NCI-H526 treated with DMSO at 0.1 percent for 48 hours (cell line): ENCODE results near the gene GNAL.

ENCODE experiments used
- DNase-seq: peaks from one replicate; lab custom pipeline; 2025; lab: John Stamatoyannopoulos, UW

The GNAL gene

DNA sequence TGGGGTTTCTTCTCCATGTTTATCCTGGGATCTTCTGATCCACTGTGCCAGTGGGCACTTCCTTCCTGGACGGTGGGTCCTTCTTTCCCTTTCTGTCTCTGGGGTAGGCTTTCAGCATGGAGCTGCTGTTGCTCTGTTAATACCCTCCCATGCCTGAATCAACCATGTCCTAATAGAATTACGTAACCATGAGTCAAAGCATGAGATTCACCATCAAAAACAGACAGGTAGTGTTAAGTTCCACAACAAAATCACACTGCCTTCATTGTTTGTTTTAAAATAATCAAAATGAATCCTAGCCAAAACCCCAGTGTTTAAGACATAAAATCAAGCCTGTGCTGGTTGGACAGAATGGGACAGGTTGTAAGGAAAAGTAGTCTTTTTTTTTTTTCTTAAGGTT is 37.5 kb downstream of the GNAL start:
- no peak for DNase-seq

DNA sequence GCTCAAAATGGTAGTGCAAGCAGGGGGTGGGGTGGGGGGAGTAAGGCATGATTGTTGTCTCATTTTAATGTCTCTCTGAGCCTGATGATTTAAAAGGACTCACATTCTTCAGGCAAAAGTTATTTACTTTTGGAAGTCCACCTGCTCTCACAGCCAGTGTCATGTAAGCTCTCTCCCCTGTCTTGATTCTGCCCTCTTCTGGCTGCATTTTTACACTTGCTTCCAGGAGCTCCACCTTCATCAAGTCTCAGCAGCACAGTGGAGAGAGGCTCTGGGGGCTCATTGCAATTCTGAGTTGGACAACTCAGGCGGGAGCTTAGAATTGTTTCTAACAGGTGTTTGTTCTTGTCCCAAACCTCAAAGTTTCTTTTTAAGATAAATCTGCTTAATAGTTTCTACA is 39.2 kb downstream of the GNAL start:
- no peak for DNase-seq

DNA sequence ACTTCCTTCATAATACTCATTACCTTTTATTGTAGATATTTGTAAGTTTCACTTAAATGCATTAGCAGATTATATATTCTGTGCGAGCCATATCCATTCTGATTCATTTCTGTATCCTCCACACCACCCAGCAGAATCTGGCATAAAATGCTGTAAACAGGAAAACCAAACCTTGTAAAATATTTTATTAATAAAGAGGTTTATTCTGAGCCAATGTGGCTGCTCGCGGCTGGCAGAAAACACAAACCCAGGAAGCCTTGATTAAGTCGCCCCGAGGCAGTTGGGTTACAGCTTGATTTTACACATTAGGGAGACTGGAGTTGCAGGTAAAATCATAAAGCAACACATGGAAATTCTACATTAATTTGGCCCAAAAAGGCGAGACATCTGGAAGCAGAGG is 40.5 kb downstream of the GNAL start:
- DNase-seq: no peak

DNA sequence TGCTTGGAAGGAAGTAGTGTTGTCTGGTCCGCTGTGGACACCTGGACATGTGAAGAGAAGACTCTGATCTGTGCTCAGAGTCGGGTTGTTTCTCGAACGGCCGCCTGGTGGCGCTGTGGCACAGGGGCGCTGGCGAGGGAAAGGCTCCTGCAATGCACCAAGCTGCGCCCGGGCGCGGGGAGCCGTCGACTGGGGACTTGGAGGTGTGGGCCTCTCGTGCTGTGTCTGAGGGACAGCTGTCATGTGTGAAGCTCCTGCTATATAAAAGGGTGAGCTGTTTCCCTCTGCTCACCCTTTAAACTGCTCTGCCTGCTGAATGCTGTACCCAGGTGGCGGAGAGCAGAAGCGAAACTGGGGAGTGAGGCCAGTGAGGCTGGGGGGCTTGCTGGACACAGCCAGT is 44.0 kb downstream of the GNAL start:
- DNase-seq: no peak

- no peak for DNase-seq
Measured at GRCh38 chr18:11736656-11737055, 47.6 kb downstream of the GNAL start.

DNA sequence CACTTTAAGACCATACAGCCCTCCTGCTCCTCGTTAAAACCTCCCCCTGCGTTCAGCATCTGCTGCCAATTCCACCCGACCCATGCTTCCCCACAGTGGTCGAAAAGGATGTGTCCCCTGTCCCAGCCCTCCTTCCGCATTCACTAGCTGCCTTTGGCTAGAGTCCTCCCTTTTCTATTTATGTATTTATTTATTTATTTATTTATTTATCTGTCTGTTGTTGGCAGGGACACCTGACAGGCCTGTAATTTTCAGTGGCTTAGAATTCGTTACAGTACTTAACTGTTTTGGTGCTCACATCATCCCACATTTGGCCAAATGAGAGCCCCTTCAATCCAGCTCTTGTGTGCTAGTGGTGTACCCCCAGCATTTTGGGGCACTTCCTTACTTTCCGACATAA is 50.8 kb downstream of the GNAL start:
- DNase-seq: no peak

- no peak for DNase-seq
Measured at GRCh38 chr18:11740461-11740860, 51.4 kb downstream of the GNAL start.

GRCh38 chr18:11741505-11742145 is 52.6 kb downstream of the GNAL start:
- no peak for DNase-seq

DNA sequence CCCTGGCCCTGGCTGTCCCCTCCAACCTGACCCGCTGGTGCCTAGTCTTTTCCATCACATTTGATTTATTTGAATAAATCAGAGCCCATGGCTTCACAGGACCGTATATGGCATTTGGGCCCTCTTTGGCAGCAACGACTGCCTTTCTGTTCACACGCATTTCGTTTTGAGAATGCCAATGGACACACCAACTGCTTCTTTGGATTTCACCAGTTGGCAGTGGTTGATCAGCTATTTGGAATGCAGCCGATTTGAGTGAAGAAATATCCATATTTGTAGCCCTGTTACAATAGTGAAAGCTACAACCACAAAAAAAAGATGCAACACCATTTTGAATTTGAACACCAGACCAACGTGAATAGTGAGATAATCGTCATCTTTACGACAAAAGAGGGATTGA is 56.5 kb downstream of the GNAL start:
- DNase-seq: no peak

DNA sequence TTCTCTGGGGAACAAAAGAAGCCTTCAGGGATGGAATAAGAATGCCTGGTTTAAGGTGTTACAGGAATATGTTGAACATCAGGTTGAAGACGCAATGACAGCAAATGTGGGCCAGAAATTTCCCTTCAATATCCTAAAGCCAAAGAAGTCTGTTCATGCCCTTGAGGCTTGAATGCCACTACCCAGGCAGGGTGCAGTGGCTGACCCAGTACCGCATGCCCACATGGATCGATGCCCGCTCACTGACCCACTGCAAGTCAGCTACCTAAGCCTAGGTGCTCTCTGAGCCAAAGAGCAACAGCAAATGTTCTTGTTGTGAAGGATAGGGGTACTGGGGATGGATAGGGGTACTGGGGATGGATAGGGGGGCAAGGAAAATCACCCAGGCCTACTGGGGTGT is 58.2 kb downstream of the GNAL start:
- no peak for DNase-seq

- DNase-seq: no peak
Measured at GRCh38 chr18:11747731-11748130, 58.7 kb downstream of the GNAL start.

DNA sequence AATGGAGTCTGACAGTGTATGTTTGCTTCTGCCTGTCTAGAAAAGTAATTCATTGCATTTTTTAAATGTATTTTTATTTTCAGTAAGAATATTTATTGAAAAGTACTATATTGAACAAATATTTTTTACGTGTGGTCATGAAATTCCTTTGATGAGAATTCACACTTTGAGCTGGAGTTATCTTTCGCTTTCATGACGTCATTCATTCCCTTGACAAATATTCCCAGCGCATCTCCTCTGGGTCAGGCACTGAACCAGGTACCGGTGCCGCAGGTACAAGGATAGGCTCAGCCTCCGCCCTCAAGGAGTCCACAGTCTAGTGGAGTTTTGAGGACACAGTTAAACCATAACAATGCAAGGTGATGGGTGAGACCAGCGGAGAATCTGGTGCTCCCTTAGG is 60.2 kb downstream of the GNAL start:
- DNase-seq: no peak

- no peak for DNase-seq
Measured at GRCh38 chr18:11750171-11750570, 61.1 kb downstream of the GNAL start.

GRCh38 chr18:11750581-11751310 is 61.7 kb downstream of the GNAL start:
- DNase-seq: no peak

DNA sequence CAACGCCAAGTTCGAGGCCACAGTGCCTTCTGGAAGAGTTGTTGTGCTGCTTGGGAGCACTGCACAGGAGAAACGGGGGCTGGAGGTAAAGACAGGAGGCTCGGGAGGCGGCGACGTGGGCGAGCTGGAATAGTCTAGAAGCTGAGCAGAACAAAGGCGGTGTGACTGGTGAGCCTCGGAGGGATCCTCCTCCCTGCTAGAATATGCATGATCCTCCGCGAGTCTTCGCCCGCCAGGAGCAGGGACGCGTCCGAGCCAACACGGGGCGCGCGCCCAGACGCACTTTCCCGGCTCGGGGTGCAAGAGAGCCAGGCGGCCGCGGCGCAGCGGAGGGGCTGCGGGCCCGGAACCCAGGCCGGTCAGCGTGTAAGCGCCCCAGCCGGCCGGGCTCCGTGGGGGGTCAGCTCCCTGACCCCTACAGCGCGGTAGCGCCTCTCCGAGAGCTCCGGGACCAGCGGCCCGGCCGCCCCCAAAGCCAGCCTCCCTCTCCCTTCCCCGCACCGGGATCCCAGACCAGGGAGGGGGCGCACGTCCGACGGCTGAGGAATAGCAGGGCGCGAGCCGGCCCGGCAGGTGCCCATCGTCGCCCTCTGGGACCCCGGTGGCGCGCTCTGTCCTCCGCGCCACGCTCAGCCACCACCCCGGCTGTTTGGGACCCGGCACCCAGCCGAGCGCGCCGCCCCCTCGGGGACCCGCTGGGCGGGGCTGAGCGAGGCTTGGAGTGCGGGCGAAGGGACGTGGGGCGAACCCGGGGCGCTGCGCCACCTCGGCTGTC is 62.5 kb downstream of the GNAL start:
- no peak for DNase-seq

DNA sequence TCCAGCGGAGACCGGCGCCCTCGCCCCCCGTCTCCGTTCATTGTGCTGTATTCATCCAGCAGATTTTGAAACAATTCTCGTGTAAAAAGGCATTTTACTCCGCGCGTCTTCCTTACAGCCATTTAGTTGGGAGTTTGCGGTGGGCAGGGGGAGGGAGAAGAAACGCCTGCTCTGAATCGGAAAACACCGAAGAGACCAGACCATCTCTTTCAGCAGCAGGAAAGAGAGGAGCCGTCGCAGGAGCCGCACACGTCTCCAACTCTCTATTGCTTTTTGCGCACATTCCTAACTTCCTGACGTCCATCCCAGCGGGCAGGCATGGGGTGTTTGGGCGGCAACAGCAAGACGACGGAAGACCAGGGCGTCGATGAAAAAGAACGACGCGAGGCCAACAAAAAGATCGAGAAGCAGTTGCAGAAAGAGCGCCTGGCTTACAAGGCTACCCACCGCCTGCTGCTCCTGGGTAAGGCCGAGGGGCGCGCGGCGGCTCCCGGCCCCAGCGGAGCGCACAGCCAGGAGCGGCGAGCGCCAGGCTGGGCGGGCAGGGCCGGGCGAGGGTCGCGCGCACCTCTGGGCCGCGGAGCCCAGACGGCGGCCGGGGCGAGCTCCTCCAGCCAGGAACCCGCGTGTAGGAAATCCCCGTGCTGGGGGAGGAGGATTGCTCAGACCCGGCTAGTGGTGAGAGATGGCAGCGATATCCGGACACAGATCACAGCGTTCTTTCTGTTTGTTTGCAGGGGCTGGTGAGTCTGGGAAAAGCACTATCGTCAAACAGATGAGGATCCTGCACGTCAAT is 63.2 kb downstream of the GNAL start:
- DNase-seq: no peak

DNA sequence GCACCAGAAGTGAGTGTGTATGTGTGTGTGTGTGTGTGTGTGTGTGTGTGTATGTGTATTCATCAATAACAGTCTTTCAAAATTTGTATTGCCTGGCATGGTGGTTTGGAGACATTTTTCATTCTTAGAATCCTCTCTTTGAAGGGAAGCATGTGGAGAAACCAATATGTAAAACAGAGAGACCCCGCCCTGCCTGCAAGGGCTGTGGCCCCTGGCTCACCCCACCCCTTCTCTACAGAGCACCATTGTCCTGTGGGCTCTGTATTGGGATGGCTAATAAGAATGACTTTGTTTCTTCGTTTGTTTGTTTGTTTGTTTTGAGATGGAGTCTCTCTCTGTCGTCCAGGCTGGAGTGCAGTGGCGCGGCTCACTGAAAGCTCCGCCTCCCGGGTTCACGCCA is 65.9 kb downstream of the GNAL start:
- no peak for DNase-seq

- DNase-seq: no peak
Measured at GRCh38 chr18:11757084-11757590, 68.1 kb downstream of the GNAL start.

DNA sequence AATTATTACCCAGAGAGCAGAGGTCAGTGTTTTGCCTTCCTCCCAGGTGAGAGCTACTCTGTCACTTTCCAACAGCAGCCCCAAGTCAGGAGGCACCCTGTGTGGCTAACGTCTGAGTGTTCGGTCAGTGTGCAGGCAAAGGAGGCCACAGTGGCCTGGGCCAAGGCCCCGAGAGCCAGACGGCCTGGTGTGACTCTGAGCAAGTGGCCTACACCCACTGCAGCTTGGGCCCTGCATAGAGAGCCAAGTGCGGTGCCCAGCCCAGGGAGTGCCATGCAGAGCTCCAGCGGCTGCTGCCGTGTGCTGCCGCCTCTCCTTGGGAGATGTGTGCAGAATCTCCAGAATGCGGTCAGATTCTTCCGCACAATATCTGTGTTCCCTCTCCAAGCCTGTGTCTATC is 70.4 kb downstream of the GNAL start:
- no peak for DNase-seq

- DNase-seq: no peak
Measured at GRCh38 chr18:11760498-11761167, 71.6 kb downstream of the GNAL start.

GRCh38 chr18:11761553-11761952 is 72.5 kb downstream of the GNAL start:
- no peak for DNase-seq

GRCh38 chr18:11762429-11762828 is 73.4 kb downstream of the GNAL start:
- DNase-seq: no peak
